K562 (cell line): Measurements from ENCODE around the gene FGGY. TPM values are rescaled to one million over a fixed set of nuclear protein-coding genes. Genes with fewer than 3 reads are reported as not detected.

Experiments
- BRF1 ChIP-seq: IDR thresholded peaks from 3 replicates; pipeline ENCODE4 v1.6.1; 2011; ENCODE audit warnings: borderline replicate concordance, mild to moderate bottlenecking; ENCODE audit not compliant: insufficient read length; ENCODE audit errors: extremely low read depth
- BRF2 ChIP-seq: IDR thresholded peaks from 3 replicates; pipeline ENCODE4 v1.6.1; 2011; ENCODE audit warnings: borderline replicate concordance, mild to moderate bottlenecking; ENCODE audit not compliant: insufficient read length, insufficient read depth
- CREB1 ChIP-seq, 2 experiments: sonication (generic) in 1 of 2; formaldehyde crosslinking in 1 of 2; IDR thresholded peaks; 2 replicates each; pipeline versions ENCODE4 v1.6.1 to v1.8.0; 2012 to 2022; ENCODE audit warnings: inconsistent platforms in 1 of 2, mild to moderate bottlenecking in 1 of 2, missing genetic modification reagents in 1 of 2, moderate library complexity in 1 of 2
- DACH1 ChIP-seq: fragments of 450-650 bp; IDR thresholded peaks from 2 replicates; pipeline ENCODE4 v1.6.1; 2018; ENCODE audit not compliant: partially characterized antibody
- E2F4 ChIP-seq: sonication (generic); formaldehyde crosslinking; IDR thresholded peaks from 2 replicates; pipeline ENCODE4 v1.8.0; 2022; ENCODE audit warnings: mild to moderate bottlenecking, low read depth, missing genetic modification reagents
- FIP1L1 ChIP-seq: fragments of 200-400 bp; formaldehyde crosslinking; IDR thresholded peaks from 2 replicates; pipeline ENCODE4 v1.6.1; 2018; ENCODE audit warnings: mild to moderate bottlenecking, low read depth, low read length; ENCODE audit not compliant: poor library complexity, severe bottlenecking
- HNRNPK ChIP-seq: fragments of 200-400 bp; formaldehyde crosslinking; IDR thresholded peaks from one replicate; pipeline ENCODE4 v1.6.1; 2018; ENCODE audit warnings: mild to moderate bottlenecking, low read depth, low read length; ENCODE audit not compliant: poor library complexity, severe bottlenecking
- KAT2B ChIP-seq: IDR thresholded peaks from one replicate; pipeline ENCODE4 v1.6.1; 2012; ENCODE audit warnings: low read depth, mild to moderate bottlenecking, control low read depth, inconsistent platforms, low read length, moderate library complexity
- KLF16 ChIP-seq: IDR thresholded peaks from 2 replicates; pipeline ENCODE4 v1.6.1; 2016; ENCODE audit warnings: antibody characterized with exemption
- MED1 ChIP-seq: sonication (generic); formaldehyde crosslinking; IDR thresholded peaks from 2 replicates; pipeline ENCODE4 v1.8.1; 2023; ENCODE audit warnings: missing genetic modification reagents, borderline replicate concordance
- MTA3 ChIP-seq: fragments of 450-650 bp; formaldehyde crosslinking; IDR thresholded peaks from 2 replicates; pipeline ENCODE4 v1.6.1; 2017; ENCODE audit warnings: mild to moderate bottlenecking, borderline replicate concordance
- PCBP2 ChIP-seq: fragments of 200-400 bp; formaldehyde crosslinking; IDR thresholded peaks from 2 replicates; pipeline ENCODE4 v1.6.1; 2018; ENCODE audit warnings: low read length, low read depth, mild to moderate bottlenecking, moderate library complexity; ENCODE audit not compliant: poor library complexity, severe bottlenecking
- POLR2AphosphoS2 ChIP-seq: IDR thresholded peaks from 2 replicates; pipeline ENCODE4 v1.6.1; 2012; ENCODE audit warnings: low read length, improper control_type of control experiment
- POLR3G ChIP-seq: IDR thresholded peaks from 2 replicates; pipeline ENCODE4 v1.6.1; 2011; ENCODE audit not compliant: insufficient read length, insufficient replicate concordance; ENCODE audit errors: extremely low read depth
- PTRF ChIP-seq: fragments of 450-650 bp; IDR thresholded peaks from 2 replicates; pipeline ENCODE4 v1.6.1; 2016; ENCODE audit warnings: mild to moderate bottlenecking, missing genetic modification characterization, missing compliant biosample characterization
- TGIF2 ChIP-seq: sonication (generic); formaldehyde crosslinking; IDR thresholded peaks from 2 replicates; pipeline ENCODE4 v1.8.1; 2022; ENCODE audit warnings: mild to moderate bottlenecking, missing genetic modification reagents, moderate library complexity
- ZBTB17 ChIP-seq: fragments of 450-650 bp; formaldehyde crosslinking; IDR thresholded peaks from 2 replicates; pipeline ENCODE4 v1.4.0; 2020; ENCODE audit warnings: mild to moderate bottlenecking
- ZBTB2 ChIP-seq: fragments of 450-650 bp; IDR thresholded peaks from 2 replicates; pipeline ENCODE4 v1.6.1; 2016; ENCODE audit warnings: antibody characterized with exemption
- ZBTB33 ChIP-seq: sonication (generic); formaldehyde crosslinking; IDR thresholded peaks from 2 replicates; pipeline ENCODE4 v1.8.1; 2023; ENCODE audit warnings: mild to moderate bottlenecking, missing genetic modification reagents
- ZC3H8 ChIP-seq: fragments of 450-650 bp; IDR thresholded peaks from 2 replicates; pipeline ENCODE4 v1.6.1; 2017
- ZNF280B ChIP-seq: fragments of 250-450 bp; sonication (Bioruptor Pico); IDR thresholded peaks from 2 replicates; pipeline ENCODE4 v1.5.1; 2021; ENCODE audit warnings: mild to moderate bottlenecking
- ZNF668 ChIP-seq: fragments of 250-450 bp; sonication (Bioruptor Pico); IDR thresholded peaks from 2 replicates; pipeline ENCODE4 v1.8.0; 2022; ENCODE audit warnings: mild to moderate bottlenecking, inconsistent platforms
- ZNF766 ChIP-seq: fragments of 200-800 bp; sonication (Bioruptor generic); conservative IDR thresholded peaks from 2 replicates; pipeline ENCODE4 v1.6.1; 2016; ENCODE audit warnings: missing genetic modification characterization, missing compliant biosample characterization
- polyA plus RNA-seq, 8 experiments: library from polyadenylated mRNA; depleted of rRNA in 4 of 8; stranded (reverse) in 5 of 8; unstranded in 3 of 8; fragments of >200 nt; fragmentation: Nextera tagmentation in 2 of 8; fragmentation: Illumina TruSeq in 1 of 8; extraction: Ambion mirVana in 2 of 8; extraction: Trizol in 1 of 8; gene quantifications; 2 replicates each; pipeline versions ENCODE4 v1.2.1 to v1.2.3, GENCODE V29; 2011 to 2014; ENCODE audit warnings: inconsistent platforms in 1 of 8, missing spikeins in 1 of 8
- total RNA-seq, 7 experiments: library from RNA; depleted of rRNA in 6 of 7; stranded (reverse); fragments of >200 nt in 6 of 7; fragmentation: Illumina TruSeq in 2 of 7; extraction: Trizol in 2 of 7; gene quantifications; 2 replicates each; pipeline versions ENCODE4 v1.2.1 to v1.2.3, GENCODE V29; 2011 to 2021; ENCODE audit warnings: low replicate concordance in 1 of 7

FGGY gene
- total and polyA plus RNA-seq, 9 of the 15 experiments (the other 6 are each of a cell fraction or from before 2014, with no cell fraction given) = 9.7 to 19.2 (median 12.6) TPM

- TF ChIP-seq ZNF766 (CRISPR knock-in tag) (no peak), KLF16 (peak; percentile 66), TGIF2 (no peak), MED1 (CRISPR knock-in tag) (no peak), POLR2AphosphoS2 (no peak), FIP1L1 (no peak), ZNF280B (no peak), BRF2 (no peak), ZBTB33 (CRISPR knock-in tag) (peak; percentile 77; the same call in 1 of the 2 replicates), ZC3H8 (no peak), ZNF668 (CRISPR knock-in tag) (no peak), POLR3G (no peak), MTA3 (no peak), KAT2B (no peak), ZBTB17 (CRISPR knock-in tag) (no peak), E2F4 (no peak), CREB1 (IDR thresholded peaks at IDR 0.05) (no peak), CREB1 (CRISPR knock-in tag; IDR thresholded peaks at IDR 0.05) (no peak), PCBP2 (no peak), HNRNPK (no peak), PTRF (tag) (no peak), ZBTB2 (no peak), DACH1 (no peak), BRF1 (no peak)
Observed at GRCh38 chr1:59427155-59427554, 130.3 kb downstream of the FGGY start (continued).
